GM18498 (cell line): ENCODE data around the gene ZNF160.

Source experiments
- ATAC-seq: cut with Tn5 transposase; IDR thresholded peaks from one replicate; pipeline ENCODE4 v1.9.1; 2021; ENCODE audit warnings: mild to moderate bottlenecking, moderate library complexity; ENCODE audit not compliant: unreplicated experiment

ZNF160 gene

DNA sequence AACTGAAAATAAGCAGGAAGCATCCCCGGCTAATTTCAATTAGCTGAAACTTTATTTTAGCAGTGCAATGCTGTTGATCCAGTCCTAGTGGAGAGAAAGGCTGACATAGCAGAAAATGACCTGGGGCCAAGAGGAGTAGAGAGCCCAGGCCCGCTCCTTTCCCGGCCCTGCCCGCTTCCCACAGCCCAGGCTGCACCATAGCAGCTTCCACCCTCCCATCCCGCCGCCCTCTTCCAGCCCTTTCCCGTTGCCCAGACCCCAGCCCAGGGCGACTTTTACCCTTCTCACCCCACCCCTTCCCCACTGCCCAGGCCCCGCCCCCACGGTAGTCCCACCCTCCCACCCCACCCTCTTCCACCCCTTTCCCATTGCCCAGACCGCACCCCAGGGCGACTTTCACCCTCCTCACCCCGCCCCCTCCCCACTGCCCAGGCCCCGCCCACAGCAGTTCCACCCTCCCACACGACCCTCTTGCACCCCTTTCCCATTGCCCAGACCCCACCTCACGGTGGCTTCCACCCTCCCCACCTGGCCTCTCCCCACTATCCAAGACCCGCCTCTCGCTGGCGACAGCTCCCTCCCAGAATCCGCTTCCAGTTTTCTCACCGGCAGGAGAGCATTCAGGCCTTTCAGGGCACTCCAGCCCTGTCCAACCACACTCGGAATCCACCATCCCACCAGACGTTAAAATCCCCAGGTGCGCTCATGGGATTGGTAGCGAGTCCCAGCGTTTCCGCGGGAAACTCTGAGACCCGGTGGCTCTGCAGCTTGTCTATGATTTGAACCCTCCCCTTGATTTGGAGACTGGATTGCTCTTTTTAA lies 8.3 kb downstream of the ZNF160 start:
- no peak for ATAC-seq

DNA sequence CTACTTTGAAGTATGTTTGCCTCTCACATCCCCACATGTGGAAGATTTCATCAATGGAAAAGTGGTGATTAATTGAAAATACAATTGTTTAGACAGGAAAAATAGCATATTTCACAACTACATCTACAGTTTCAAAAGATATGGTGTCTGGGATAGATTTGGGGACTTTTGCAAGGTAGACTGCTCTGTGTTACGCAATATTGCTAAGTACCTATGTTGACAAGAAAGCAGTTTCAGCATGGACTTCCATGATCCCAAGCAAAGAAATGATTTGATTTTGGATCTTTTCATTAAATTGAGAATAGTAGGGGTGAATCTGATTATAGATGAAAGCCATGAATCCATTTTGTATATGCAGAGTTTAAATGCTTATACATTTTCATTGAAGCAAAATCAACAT lies 10.5 kb downstream of the ZNF160 start:
- ATAC-seq: no peak

DNA sequence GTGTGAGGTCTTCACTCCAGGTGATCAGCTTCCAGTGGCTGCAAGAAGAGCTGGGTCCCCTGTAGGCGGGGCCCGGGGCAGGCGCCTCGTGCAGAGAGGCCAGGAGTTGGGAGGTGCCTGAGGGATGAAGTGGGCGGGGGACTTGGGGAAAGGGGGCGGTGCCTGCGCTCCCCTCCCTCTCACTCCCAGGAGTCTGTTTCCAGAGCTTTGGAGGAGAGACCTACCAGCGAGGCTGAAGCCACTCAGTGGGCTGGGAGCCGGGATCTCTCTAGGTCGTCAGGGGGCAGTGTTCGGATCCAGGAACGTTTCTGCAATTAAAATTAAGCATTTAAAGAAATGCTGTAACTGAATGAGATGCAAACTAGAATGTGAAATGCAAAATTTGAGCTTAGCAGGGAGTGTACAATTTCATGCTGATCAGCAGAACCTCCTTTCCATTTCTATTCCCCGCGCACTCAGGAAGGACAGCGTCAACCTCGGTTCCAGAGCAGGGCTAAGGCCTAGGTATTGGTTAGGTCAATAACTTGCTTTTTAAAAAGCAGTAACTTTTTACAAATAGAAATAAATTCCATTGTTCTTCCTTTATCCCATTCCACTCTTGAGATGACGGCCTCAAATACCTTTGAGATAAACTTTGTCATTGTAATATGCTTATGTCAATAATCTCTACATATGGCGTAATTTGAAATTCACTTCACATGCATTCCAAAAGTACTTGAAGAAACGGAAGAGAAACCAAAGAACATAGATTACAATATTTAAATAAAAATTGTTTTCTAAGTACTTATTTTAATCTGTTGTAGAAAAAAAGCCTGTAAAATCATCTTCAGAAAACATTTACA lies 11.6 kb downstream of the ZNF160 start:
- no peak for ATAC-seq

DNA sequence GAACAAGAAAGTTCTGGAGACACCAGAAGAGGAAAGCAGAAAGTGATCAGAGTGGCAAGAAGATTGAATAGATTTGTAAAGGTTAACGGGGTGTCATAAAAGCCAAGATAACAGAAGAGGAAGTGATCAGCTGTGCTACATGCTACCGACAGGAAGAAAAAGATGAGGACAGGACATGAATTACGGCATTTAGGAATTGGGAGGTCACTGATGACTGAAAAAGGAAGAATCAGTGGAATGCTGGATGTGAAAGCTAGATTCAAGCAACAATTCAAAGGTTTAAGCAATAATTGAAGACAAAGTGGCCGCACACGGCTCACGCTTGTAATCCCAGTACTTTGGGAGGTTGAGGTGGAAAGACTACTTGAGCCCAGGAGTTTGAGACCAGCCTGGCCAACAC lies 15.1 kb downstream of the ZNF160 start:
- ATAC-seq: no peak

DNA sequence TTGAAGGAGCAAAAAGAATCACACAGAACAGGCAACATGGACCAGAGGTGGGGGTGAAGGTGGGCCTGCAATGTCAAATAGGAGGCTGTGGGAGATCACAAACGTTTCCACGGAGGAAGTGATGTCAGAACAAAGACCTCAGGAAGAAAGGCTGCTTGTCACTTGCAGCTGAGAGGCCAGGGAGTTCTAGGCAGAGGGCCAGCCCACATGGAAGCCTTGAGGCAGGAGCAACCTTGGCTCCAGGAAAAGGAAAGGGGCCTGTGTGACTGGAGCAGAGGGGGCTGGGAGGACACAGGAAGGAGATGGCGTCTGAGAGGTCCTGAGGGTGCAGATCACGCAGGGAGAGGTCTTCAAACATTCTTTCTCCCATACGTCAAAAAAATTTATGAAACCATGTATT lies 16.3 kb downstream of the ZNF160 start:
- no peak for ATAC-seq

DNA sequence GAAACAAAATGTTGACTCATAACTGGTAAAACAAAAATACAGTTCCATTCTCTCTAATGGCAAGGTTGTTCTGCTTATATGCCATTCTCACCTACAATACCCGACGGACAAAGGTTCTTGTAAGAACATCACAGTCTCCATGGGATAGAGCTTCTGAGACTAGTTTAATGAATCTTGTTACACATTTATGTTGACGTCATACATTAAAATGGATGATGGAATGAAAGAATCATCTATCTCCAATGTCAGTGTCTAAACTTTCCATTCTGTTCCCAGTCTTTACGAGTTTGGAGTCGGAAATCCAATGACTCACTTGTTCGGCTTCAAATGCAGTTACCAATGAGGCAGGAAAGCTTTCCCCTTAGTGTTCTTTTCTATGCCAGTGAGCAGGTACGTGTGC lies 17.7 kb downstream of the ZNF160 start:
- no peak for ATAC-seq

DNA sequence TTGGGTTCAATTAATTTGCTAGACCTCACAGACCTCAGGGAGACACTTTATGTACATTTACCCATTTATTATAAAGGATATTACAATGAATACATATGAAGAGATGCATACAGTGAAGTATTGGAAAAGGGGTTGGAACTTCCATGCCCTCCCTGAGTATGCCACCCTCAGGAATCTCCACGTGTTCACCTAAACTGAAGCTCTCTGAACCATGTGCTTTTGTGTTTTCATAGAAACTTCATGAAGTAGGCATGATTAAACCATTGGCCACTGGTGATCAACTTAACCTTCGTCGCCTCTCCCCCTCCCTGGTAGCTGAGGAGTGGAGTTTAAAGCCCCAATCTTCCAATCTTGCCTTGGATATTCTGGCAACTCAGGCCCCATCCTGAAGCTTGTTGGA lies 20.3 kb downstream of the ZNF160 start:
- no peak for ATAC-seq

DNA sequence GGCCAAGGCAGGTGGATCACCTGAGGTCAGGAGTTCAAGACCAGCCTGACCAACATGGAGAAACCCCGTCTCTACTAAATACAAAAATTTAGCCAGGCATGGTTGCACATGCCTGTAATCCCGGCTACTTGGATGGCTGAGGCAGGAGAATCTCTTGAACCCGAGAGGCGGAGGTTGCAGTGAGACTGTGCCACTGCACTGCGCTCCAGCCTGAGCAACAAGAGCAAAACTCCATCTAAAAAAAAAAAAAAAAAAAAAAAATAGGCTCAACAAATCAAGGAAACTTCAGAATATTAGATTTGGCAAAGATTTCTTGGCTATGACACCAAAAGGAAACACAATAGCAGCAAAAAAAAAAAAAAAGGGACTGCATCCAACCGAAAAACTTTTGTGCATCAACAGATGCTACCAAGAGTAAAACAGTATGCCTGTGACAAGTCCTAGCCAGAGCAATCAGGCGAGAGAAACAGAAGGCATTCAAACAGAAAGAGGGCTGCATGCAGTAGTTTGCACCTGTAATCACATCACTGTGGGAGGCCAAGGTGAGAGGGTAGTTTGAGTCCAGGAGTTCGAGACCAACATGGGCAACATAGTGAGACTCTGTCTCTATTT lies 23.8 kb downstream of the ZNF160 start:
- ATAC-seq: no peak

DNA sequence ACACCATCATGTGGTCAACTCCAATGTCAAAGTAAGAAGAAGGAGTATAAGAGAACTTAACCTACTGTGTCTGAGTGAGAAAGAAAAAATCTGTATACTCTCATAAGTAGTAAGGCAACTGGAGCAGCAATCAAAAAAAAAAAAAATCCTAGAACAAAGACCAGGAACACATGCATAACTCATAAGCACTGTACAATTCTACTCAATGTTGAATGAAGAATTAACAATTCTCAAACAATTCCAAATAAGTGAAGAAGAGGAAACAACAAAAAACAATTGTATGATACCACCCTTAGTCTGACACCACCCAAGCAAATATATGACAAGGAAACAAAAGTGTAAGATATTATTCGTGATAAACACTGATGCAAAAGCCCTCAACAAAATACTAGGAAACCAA lies 24.6 kb downstream of the ZNF160 start:
- no peak for ATAC-seq

DNA sequence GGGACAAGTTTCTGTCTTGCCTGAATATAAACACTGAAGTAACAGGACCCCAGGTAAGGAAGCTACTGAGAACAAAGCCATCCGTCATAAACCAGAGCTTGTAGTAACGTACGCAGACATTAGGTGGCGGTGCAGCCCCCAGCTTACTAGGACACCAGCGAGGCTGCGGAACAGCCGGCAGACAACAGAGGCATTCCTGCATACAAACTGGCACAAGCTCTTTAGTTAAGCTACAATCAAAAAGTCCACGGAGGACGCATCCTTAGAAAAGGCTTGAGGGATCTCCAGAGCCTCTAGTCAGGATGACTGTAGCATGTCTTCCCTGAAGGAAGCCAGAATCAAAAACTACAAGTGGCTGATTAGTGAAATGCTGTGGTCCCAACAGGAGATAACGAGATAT lies 26.2 kb downstream of the ZNF160 start:
- ATAC-seq: no peak

DNA sequence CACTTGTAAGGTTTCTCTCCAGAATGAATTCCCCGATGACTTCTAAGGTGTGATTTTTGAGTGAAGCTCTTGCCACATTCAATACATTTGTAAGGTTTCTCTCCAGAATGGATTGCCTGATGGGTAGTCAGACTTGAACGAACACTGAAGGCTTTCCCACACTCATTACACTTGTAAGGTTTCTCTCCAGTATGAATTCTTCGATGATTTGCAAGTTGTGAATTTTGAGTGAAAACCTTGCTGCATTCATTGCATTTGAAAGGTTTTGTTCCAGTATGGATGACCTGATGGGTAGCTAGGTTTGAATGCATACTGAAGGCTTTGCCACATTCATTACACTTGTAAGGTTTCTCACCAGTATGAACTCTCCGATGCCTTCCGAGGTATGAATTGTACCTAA lies 34.4 kb downstream of the ZNF160 start:
- no peak for ATAC-seq

DNA sequence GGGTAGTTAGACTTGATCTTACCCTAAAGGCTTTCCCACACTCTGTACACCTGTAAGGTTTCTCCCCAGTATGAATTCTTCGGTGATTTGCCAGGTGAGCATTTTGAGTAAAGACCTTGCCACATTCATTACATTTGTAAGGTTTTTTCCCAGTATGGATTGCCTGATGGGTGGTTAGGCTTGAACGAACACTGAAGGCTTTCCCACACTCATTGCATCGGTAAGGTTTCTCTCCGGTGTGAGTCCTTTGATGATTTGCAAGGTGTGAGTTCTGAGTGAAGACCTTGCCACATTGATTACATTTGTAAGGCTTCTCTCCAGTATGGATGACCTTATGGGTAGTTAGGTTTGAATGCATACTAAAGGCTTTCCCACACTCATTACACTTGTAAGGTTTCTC lies 35.0 kb downstream of the ZNF160 start:
- no peak for ATAC-seq

DNA sequence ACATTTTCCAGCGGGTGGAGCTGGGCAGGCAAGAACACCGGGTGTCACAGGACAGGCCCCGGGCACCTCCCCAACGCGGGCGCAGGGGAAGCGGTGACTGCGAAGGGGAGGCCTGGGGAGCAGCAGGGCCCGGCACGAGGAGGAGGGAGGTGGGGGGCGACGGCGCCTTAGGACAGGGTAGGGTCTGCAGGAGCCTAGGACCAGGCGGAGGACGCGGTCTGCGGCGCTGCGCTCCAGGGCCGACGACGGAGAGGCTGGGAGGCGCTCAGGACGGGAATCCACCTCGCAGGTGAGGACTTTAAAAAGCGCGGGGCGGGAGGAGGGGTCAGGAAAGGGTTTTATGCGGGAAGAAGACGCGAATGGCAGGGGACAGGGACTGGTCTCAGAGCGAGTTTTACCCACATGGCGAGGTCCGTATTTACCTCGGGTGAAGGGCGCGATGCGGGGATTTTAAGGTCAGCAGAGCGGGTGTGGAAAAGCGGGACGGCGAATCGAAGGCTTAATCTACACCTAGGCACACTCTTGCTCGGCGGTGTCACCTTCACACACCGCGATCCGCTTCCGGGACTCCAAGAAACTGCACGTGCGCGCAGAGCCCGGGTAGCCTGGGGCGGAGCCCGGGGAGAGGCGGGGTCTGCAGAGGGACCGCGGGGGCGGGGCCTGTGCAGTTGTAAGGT lies 45.2 kb downstream of the ZNF160 start:
- no peak for ATAC-seq

DNA sequence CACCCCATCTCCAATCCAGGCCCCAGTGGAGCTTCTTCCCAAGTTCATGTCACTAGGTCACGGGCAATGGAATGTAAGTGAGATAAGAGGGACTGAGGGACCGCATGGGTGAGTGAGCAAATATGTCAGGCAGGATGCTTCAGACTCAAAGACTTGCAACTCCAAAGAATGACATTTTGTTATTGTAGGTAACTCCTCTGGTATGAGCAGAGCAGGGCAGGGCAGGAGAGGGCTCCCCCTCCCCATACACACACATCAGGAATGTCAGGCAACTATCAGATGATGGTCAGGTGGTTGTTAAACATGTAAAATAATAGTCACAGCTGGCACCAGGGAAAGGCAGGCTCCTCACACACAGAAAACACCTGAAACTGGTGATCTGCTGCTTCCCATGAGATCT lies 48.1 kb downstream of the ZNF160 start:
- no peak for ATAC-seq

DNA sequence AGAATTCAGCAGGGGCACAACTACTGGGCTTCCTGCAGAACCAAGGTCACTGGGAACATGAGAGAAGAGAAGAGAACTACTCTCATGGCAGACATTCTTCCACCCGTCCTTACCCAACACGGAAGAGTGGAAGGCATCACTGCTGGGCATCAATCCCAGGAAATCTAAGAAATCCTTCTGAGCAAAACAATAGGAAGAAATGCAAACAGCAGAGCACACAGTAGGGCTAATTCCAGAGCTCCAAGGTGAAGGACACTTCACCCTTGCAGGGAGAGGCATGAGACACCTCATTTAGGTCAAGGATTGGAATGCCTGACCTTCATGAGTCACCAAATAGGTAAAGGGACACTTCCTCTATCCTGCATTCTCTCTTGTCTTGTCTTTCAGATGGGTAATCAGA lies 55.8 kb downstream of the ZNF160 start:
- ATAC-seq: no peak

DNA sequence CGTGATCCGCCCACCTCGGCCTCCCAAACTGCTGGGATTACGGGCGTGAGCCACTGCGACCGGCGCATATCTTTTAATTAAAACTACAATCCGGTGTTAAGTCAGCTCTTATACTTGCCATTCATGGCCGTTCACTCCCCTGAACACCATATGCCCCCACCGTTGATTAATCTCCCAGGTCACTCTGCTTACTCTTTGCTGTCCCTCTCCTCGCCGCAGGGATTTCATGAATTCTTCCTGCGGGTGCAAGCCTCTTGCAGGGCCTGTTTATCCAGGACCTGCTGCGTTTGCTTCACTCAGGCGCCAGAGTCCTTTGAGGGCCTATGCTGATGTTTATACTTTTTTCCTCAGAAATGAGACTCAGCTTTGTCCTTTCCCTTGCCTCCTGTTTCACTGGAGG lies 57.7 kb downstream of the ZNF160 start:
- no peak for ATAC-seq

DNA sequence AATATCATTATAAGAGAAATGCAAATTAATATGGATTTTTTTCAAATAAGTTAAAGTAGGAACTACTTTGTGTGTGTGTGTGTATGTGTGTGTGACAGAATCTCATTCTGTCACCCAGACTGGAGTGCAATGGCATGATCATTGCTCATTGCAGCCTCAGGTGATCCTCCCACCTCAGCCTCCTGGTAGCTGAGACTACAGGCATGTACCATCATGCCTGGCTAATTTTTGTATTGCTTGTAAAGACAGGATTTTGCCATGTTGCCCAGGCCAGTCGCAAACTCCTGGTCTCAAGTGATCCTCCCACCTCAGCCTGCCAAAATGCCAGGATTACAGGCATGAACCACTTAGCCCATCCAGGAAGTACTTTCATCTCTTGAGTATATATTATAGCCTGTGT lies 61.9 kb downstream of the ZNF160 start:
- ATAC-seq: no peak

DNA sequence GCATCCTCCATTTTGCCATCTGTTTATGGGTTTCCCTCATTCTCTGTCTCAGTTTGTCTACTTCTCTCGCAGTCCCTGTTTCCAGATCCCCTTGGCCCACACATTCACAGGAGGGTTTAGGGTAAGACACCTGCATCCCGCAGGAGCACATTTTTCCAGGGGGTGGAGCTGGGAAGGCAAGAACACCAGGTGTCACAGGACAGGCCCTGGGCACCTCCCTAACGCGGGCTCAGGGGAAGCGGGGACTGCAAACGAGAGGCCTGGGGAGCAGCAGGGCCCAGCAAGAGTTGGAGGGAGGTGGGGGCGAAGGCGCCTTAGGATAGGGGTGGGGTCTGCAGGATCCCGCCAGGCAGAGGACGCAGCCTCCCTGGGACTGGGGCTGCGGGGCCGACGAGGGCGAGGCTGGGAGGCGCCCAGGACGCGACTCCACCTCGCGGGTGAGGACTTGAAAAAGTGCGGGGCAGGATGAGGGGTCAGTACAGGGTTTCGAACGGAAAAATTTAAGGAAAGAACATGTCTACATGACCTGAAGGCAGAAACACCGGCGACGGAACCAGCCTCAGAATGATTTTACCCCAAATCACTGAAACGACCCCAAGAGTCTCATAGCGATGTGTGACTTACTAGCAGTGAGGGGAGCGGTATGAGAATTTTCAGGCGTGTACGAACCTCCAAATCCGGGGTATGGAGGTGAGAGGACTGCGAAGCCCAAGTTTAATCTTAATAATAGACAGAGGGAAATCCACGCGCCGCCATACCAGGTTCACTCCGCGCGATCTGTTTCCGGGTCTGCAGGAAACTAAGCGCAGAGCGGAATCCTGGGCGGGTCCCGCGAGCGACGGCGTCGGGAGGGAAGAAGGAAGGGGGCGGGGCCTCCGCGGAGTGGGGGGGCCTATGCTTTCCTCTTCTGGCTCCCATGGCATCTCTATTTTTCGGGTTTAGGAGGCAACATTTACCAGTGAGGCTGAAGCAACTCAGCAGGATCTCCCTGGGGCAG lies 65.8 kb downstream of the ZNF160 start:
- ATAC-seq: no peak

DNA sequence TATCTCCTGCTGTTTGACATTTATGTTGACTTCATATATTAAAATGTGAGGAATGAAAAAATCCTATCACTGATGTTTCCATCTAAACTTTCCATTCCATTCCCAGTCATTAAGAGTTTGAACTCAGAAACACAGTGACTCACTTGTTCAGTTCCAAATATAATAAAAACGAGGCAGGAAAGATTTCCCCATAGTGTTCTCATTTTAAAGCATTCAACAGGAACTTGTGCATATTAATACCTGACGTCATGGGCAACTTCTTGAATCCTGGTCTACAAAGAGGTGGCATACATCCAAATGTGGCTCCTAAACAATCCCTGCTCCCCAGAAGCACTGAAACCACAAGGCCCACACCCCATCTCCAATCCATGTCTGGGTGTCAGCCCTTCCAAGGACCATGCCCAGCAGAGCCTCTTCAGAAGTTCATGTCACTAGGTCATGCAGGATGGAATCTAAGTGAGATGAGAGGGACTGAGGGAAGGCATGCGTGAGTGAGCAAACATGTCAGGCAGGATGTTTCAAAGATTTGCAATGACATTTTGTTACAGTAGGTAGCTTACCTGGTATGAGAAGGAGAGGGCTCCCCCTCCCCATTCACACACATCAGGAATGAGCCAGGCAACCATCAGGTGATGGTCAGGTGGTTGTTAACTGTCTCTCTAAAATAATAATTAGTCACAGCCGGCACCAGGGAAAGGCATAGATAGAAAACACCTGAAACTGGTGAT lies 68.1 kb downstream of the ZNF160 start:
- ATAC-seq: no peak
